Heart left ventricle (tissue), 16 donors: ENCODE measurements around the gene SERPING1. TPM values are rescaled to one million over a fixed set of nuclear protein-coding genes. Genes with fewer than 3 reads are reported as not detected.

ENCODE experiments used
- ATAC-seq, 4 donors: fragments of 200-7000 bp; cut with Tn5 transposase; one replicate each; pipeline ENCODE4 v1.9.1; 2020 to 2022; ENCODE audit warnings: moderate library complexity in 4 of 4, mild to moderate bottlenecking in 3 of 4, moderate number of reproducible peaks in 1 of 4
- DNase-seq, 5 donors: peaks; one replicate each; pipeline ENCODE4 v3.0.0-alpha.2; 2020
- H3K27ac ChIP-seq, 12 donors: fragments of 200-600 bp; sonication (generic) in 4 of 12; one replicate each; pipeline versions ENCODE4 v1.5.0 to v1.8.0; 2016 to 2022; ENCODE audit warnings: mild to moderate bottlenecking in 2 of 12
- H3K27me3 ChIP-seq, 9 donors: fragments of 200-600 bp; sonication (generic) in 2 of 9; one replicate each; pipeline versions ENCODE4 v1.5.1 to v1.8.0; 2016 to 2022; ENCODE audit warnings: mild to moderate bottlenecking in 3 of 9
- H3K36me3 ChIP-seq, 9 donors: fragments of 200-600 bp; sonication (generic) in 2 of 9; one replicate each; pipeline versions ENCODE4 v1.5.0 to v1.8.0; 2018 to 2022; ENCODE audit warnings: mild to moderate bottlenecking in 2 of 9
- H3K4me1 ChIP-seq, 12 donors: fragments of 200-600 bp; sonication (generic) in 4 of 12; one replicate each; pipeline versions ENCODE4 v1.5.0 to v1.8.0; 2016 to 2022; ENCODE audit warnings: mild to moderate bottlenecking in 3 of 12
- H3K4me3 ChIP-seq, 12 donors: fragments of 200-600 bp; sonication (generic) in 4 of 12; one replicate each; pipeline versions ENCODE4 v1.5.0 to v1.8.0; 2017 to 2022; ENCODE audit warnings: mild to moderate bottlenecking in 9 of 12, moderate library complexity in 4 of 12
- H3K9me3 ChIP-seq, 12 donors: fragments of 200-600 bp; sonication (generic) in 4 of 12; one replicate each; pipeline versions ENCODE4 v1.5.0 to v1.8.0; 2016 to 2022; ENCODE audit warnings: mild to moderate bottlenecking in 1 of 12
- POLR2A ChIP-seq, 2 donors: fragments of 450-650 bp; IDR thresholded peaks; one replicate each; pipeline ENCODE4 v1.6.1; 2017; ENCODE audit warnings: antibody characterized with exemption in 2 of 2, mild to moderate bottlenecking in 2 of 2, moderate library complexity in 2 of 2
- WGBS, 4 donors: extraction: QIAGEN DNeasy Blood & Tissue Kit in 2 of 4; methylation state at CpG; one replicate each; pipeline versions ENCODE4 v1.1.5 to v1.1.7; 2013 to 2018; 5-methylcytosine and 5-hydroxymethylcytosine counted together
- intact Hi-C, 10 donors: fragments of 100-400 bp; cut with DNase I; formaldehyde crosslinking; loops; one replicate each; pipeline versions ENCODE4 v1.11.1 to v1.14.2; 2022
- polyA plus RNA-seq, 2 donors: library from polyadenylated mRNA; stranded (reverse); fragments of 200-250 nt; gene quantifications; one replicate each; pipeline ENCODE4 v1.2.3, GENCODE V29; 2013
- total RNA-seq, 9 donors: library from RNA; depleted of rRNA in 2 of 9; stranded (reverse); fragments of >200 nt in 2 of 9; fragmentation: NEBNext Ultra II Directional in 3 of 9; extraction: Animal tissue kit (Norgen Biotek cat#: 25700) in 3 of 9; gene quantifications; one replicate each; pipeline versions ENCODE4 v1.1.0 to v1.2.4, GENCODE V29; 2016 to 2023
- TF ChIP-seq, protein P1 (sequence below), 12 donors: fragments of 200-600 bp; sonication (generic) in 4 of 12; IDR thresholded peaks; one replicate each; pipeline versions ENCODE4 v1.5.0 to v1.8.0; 2018 to 2022; ENCODE audit warnings: antibody characterized with exemption in 12 of 12, mild to moderate bottlenecking in 5 of 12
- donor health status: ischemic (EF 13 %, LVEDD 7.1; RV severe dilation, severe dysfunction).
- donor health status: healthy with polysubstance abuse.
- donor health status: DM: no; HTN: yes; CAD: no.
- donor health status: DM: no; HTN: no; CAD: no.
- donor health status: ischemic (EF 25% LVEDD 6.9; RV normal size, moderate dysfunction).
- donor health status: ischemic (EF 25% LVEDD 5.7; RV mildly dilated, moderate dysfunction).
- donor health status: healthy.
- donor health status: DM: yes; HTN: yes; CAD: no.
- donor health status: ischemic (EF 35%, LVEDD 5.7; RV mildly dilated, moderate dysfunction).
- donor health status: nonischemic (EF 11% LVEDD 7.7; RV severe dilation, severe dysfunction).
- donor health status: DM: yes; HTN: yes; CAD: no.
- donor health status: PGD.
- donor health status: ischemic (EF 29% LVEDD 5.4; RV normal size, mild dysfunction).
- donor health status: nonischemic (EF 23%, LVEDD 6.1; RV moderate dilation, normal function).

SERPING1 gene
- total and polyA plus RNA-seq, 11 donors, result 55.5 to 344 (median 87.0) TPM

DNA sequence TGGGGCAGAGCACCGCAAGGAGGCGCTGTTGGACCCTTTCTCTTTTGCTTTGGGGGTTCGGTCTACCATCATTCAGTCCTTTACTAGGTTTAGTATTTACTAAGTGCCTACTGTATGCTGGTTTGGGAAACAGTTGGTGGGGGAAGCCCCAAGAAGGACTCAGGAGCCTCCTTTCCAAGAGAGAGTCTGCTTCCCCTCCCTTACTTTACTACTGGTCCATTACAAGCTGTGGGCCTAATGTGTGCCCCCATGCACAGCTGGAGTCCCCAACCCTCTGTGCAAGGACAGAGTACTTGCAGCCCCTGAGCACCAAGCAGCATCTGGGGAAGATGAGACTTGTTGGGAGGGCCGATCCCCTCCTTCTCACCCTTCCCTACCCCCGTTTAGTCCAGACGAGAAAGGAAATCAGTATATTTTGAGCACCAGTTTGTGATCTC is 29.1 kb upstream of the SERPING1 start:
- TF ChIP-seq POLR2A (IDR thresholded peaks at IDR 0.05), result no peak
- TF ChIP-seq, protein P1, sequence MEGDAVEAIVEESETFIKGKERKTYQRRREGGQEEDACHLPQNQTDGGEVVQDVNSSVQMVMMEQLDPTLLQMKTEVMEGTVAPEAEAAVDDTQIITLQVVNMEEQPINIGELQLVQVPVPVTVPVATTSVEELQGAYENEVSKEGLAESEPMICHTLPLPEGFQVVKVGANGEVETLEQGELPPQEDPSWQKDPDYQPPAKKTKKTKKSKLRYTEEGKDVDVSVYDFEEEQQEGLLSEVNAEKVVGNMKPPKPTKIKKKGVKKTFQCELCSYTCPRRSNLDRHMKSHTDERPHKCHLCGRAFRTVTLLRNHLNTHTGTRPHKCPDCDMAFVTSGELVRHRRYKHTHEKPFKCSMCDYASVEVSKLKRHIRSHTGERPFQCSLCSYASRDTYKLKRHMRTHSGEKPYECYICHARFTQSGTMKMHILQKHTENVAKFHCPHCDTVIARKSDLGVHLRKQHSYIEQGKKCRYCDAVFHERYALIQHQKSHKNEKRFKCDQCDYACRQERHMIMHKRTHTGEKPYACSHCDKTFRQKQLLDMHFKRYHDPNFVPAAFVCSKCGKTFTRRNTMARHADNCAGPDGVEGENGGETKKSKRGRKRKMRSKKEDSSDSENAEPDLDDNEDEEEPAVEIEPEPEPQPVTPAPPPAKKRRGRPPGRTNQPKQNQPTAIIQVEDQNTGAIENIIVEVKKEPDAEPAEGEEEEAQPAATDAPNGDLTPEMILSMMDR (IDR thresholded peaks at IDR 0.05), result peak in 6 of 12 donors; percentile 20 to 91 (median 88)
- Histone ChIP-seq H3K9me3 (no peaks in the 10 kb centered on the region), H3K27me3 (no peaks in the 10 kb centered on the region), H3K27ac (peak overlapping the region in 11 of 12 donors; percentile 76 to 94 (median 84)), H3K36me3 (peaks cover 0 to 10% (median 0%) of the 10 kb centered on the region in 9 donors), H3K4me1 (peaks cover 0 to 59% (median 14%) of the 10 kb centered on the region in 12 donors), H3K4me3 (peak overlapping the region; percentile 57 to 96 (median 78))
- intact Hi-C loops, result loop anchor here (1.0 to 10.0 kb wide), 6 partner anchors 70 to 946 kb away; partner anchors contain the start of gene YPEL4 (in 1 of the 10)
- 32 to 38% (median 33%) methylated on average over 5 to 6 of the region's 6 CpGs for WGBS, 4 donors
- ATAC-seq, result peak in 3 of 4 donors; percentile 4 to 51 (median 13)
- DNase-seq, result peak in 1 of 5 donors; percentile 80

DNA sequence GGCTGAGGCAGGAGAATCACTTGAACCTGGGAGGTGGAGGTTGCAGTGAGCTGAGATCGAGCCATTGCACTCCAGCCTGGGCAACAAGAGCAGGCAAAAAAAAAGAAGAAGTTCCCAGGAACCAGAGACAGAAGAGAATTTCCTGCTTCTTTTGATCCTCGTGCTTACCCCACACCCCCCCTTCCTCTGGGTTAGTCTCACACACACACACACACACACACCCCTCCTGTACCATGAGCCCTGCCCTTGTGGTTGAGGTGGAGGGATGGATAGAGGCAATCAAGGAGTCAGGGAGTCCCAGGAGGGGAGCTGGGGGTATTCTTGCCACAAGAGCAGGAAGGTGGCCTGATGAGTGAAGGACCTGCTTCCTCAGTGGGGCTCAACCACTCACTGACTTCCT is 25.9 kb upstream of the SERPING1 start:
- Histone ChIP-seq H3K27me3 (peaks cover 0 to 10% (median 0%) of the 10 kb centered on the region in 9 donors), H3K27ac (no peak overlapping the region), H3K4me3 (no peak overlapping the region), H3K9me3 (no peaks in the 10 kb centered on the region), H3K4me1 (peaks cover 0 to 26% (median 5%) of the 10 kb centered on the region in 12 donors), H3K36me3 (no peaks in the 10 kb centered on the region)
- 41 to 69% (median 49%) methylated on average over 2 of the region's 2 CpGs for WGBS, 4 donors
- TF ChIP-seq, protein P1 (IDR thresholded peaks at IDR 0.05), result no peak
- TF ChIP-seq POLR2A (IDR thresholded peaks at IDR 0.05), result no peak
- no peak for DNase-seq
- intact Hi-C loops, result no loop called here
- no peak for ATAC-seq

DNA sequence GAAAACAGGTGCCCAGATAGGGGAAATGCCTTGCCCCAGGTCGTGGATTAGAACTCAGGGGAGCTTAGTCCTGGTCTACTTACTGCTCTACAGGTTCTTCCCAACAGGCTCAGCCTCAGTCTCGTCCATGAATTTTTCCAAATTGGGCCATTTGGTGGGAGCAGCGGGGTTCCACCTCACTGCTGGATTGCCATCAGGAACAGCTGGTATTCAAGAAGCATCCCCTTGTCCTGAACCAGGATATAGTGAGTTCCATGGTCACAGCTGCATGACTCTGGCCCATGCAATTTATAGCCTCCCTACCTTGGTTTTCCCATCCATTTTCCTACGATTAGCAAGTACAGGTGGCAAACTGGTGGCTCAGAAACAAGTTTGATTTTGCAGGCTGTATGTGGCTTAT is 23.4 kb upstream of the SERPING1 start:
- DNase-seq (no peak), ATAC-seq (no peak)
- Histone ChIP-seq H3K4me1 (peaks cover 0 to 17% (median 0%) of the 10 kb centered on the region in 12 donors), H3K4me3 (no peak overlapping the region), H3K36me3 (no peaks in the 10 kb centered on the region), H3K27me3 (peaks cover 0 to 10% (median 0%) of the 10 kb centered on the region in 9 donors), H3K9me3 (no peaks in the 10 kb centered on the region), H3K27ac (no peak overlapping the region)
- TF ChIP-seq, protein P1 (IDR thresholded peaks at IDR 0.05), result no peak
- TF ChIP-seq POLR2A (IDR thresholded peaks at IDR 0.05), result no peak
- WGBS, 4 donors, result 55 to 66% (median 59%) methylated on average over 4 of the region's 4 CpGs
- intact Hi-C loops, result no loop called here

DNA sequence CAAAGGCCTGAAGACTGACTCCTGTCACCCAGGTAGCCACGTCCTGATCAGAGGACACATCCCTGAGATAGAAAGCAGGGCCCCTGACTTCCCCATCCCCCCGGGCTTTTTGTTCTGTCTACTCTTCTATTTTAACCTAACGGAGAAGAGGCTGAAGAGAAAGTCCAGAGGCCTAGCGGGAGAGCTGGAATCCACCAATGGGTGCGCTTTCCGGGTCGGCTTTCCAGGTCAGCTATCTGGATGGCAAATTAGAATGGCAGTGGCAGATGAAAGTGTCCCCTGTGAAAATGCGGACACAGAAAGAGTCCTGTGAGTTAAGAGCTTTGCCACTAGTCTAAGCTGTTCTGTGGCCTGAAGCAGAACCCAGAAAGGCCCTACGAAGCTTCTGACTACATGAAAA is 13.1 kb upstream of the SERPING1 start:
- DNase-seq (no peak), ATAC-seq (no peak)
- Histone ChIP-seq H3K4me3 (no peak overlapping the region), H3K27me3 (peaks cover 0 to 3% (median 0%) of the 10 kb centered on the region in 9 donors), H3K4me1 (peaks cover 0 to 5% (median 0%) of the 10 kb centered on the region in 12 donors), H3K9me3 (no peaks in the 10 kb centered on the region), H3K27ac (no peak overlapping the region), H3K36me3 (no peaks in the 10 kb centered on the region)
- intact Hi-C loops, result loop anchor here in 1 of 10 donors (5.0 to 10.0 kb wide), 2 partner anchors 48 to 60 kb away; no protein-coding TSS in a partner anchor
- 64 to 72% (median 67%) methylated on average over 9 of the region's 9 CpGs for WGBS, 4 donors
- TF ChIP-seq, protein P1 (IDR thresholded peaks at IDR 0.05), result no peak
- TF ChIP-seq POLR2A (IDR thresholded peaks at IDR 0.05), result no peak
